Measurements from ENCODE around the gene GNG4. TPM values are rescaled to one million over a fixed set of nuclear protein-coding genes. Genes with fewer than 3 reads are reported as not detected.

Gene GNG4
- total and polyA plus RNA-seq, 2 donors (not counting 1 experiment from before 2014, with no cell fraction given), result 0.52 TPM; not detected in 1

DNA sequence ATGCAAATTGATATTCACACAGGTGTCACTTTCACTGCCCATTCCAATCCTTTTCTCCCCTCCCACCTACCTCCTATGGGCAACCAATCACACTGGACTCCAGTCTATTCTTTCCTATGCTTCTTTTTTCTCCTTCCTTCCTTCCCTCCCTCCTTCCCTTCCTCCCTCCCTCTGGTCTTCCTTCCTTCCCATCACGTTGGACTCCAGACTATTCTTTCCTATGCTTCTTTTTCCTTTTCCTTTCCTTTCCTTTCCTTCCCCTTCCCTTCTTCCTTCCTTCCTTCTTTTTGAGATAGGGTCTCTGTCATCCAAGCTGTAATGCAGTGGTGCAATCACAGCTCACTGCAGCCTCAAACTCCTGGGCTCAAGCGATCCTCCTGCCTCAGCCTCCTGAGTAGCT lies 64.6 kb downstream of the GNG4 start:
- POLR2A ChIA-PET, result no interaction called here
- Mint-ChIP-seq H3K9me3 (ENCODE audit: insufficient read depth) (peaks cover 11% of the 10 kb centered on the region), H3K27me3 (peaks cover 33% of the 10 kb centered on the region), H3K4me3 (no peak overlapping the region), H3K4me1 (no peaks in the 10 kb centered on the region), H3K27ac (no peak overlapping the region)
- CTCF ChIA-PET, result no interaction called here
- no peaks in the 10 kb centered on the region for H3K79me2 ChIP-seq (ENCODE audit: control insufficient read depth, insufficient read depth, low read length)
- no peaks in the 10 kb centered on the region for H4K20me1 ChIP-seq (ENCODE audit: control insufficient read depth, insufficient read depth, low read length, poor library complexity, severe bottlenecking)
- H3K27ac ChIP-seq (ENCODE audit: low read length in 2 of 2), result no peak overlapping the region
- ATAC-seq (ENCODE audit: low read depth) (no peak), DNase-seq (no peak)
- no peak overlapping the region for H3K9ac ChIP-seq (ENCODE audit: low read length)
- no peak overlapping the region for H3K4me3 ChIP-seq (ENCODE audit: control extremely low read depth in 1 of 5, extremely low read depth in 1 of 5, insufficient read depth in 1 of 5, low read depth in 2 of 5, low read length in 4 of 5)
- H2AFZ ChIP-seq (ENCODE audit: insufficient read depth, low read depth, low read length, poor library complexity, severe bottlenecking), result no peak overlapping the region
- TF ChIP-seq EZH2 (IDR thresholded peaks at IDR 0.05; ENCODE audit: borderline replicate concordance, insufficient read depth, low read depth, low read length, poor library complexity, severe bottlenecking) (no peak), CTCF (IDR thresholded peaks at IDR 0.05) (no peak)
- no peak overlapping the region for H3K4me2 ChIP-seq (replicated peaks; ENCODE audit: low read depth, low read length, poor library complexity, severe bottlenecking)
- peaks cover 0 to 2% (median 0%) of the 10 kb centered on the region in 4 experiments for H3K27me3 ChIP-seq (replicated peaks in 1 of 4; ENCODE audit: control extremely low read depth in 1 of 4, control insufficient read depth in 3 of 4, insufficient read depth in 4 of 4, low read length in 3 of 4)
- no peaks in the 10 kb centered on the region for H3K36me3 ChIP-seq (replicated peaks in 1 of 2; ENCODE audit: control extremely low read depth in 1 of 2, control insufficient read depth in 1 of 2, extremely low read depth in 1 of 2, insufficient read depth in 2 of 2, low read length in 1 of 2)
- 27% methylated on average over 1 of the region's 2 CpGs for WGBS (ENCODE audit: insufficient coverage)
- intact Hi-C loops (cut with micrococcal nuclease), result no loop called here
- no peaks in the 10 kb centered on the region for H3K4me1 ChIP-seq (ENCODE audit: control insufficient read depth in 2 of 2, insufficient read depth in 2 of 2, low read length in 2 of 2)
- peaks cover 0 to 37% (median 15%) of the 10 kb centered on the region in 3 donors for H3K9me3 ChIP-seq (ENCODE audit: control extremely low read depth in 1 of 3, control insufficient read depth in 2 of 3, insufficient read depth in 1 of 3, low read length in 2 of 3)

DNA sequence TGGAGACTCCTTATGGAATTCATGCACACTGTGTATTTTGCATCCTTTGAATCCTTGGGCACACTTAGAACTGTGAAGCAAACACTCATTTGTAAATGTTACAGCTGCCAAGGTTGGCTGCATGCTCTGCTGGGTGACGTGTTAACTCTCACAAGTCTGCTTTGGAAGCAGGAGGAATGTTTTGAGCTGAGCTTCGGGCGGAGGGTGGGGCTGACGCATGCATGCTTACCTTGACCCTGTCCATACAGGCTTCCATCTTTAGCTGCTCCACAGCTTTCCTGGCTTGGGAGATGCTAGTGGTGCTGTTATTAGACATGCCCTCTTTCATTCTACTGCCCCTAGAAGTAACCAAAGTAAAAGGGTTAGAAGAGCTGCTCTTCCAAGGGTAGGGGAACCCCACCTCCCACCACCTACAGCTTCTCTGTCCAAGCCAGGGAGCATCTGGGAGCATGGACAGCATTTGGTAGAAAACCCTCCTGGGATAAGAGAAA lies 66.0 kb downstream of the GNG4 start:
- POLR2A ChIA-PET, result no interaction called here
- Histone ChIP-seq H3K79me2 (ENCODE audit: control insufficient read depth, insufficient read depth, low read length) (no peaks in the 10 kb centered on the region), H3K4me2 (replicated peaks; ENCODE audit: low read depth, low read length, poor library complexity, severe bottlenecking) (no peak overlapping the region), H3K36me3 (replicated peaks in 1 of 2; ENCODE audit: control extremely low read depth in 1 of 2, control insufficient read depth in 1 of 2, extremely low read depth in 1 of 2, insufficient read depth in 2 of 2, low read length in 1 of 2) (no peaks in the 10 kb centered on the region), H2AFZ (ENCODE audit: insufficient read depth, low read depth, low read length, poor library complexity, severe bottlenecking) (no peak overlapping the region), H3K9ac (ENCODE audit: low read length) (no peak overlapping the region), H3K27me3 (replicated peaks in 1 of 4; ENCODE audit: control extremely low read depth in 1 of 4, control insufficient read depth in 3 of 4, insufficient read depth in 4 of 4, low read length in 3 of 4) (peaks cover 0 to 2% (median 0%) of the 10 kb centered on the region in 4 experiments), H3K4me1 (ENCODE audit: control insufficient read depth in 2 of 2, insufficient read depth in 2 of 2, low read length in 2 of 2) (no peaks in the 10 kb centered on the region), H3K9me3 (ENCODE audit: control extremely low read depth in 1 of 3, control insufficient read depth in 2 of 3, insufficient read depth in 1 of 3, low read length in 2 of 3) (peaks cover 1 to 23% (median 2%) of the 10 kb centered on the region in 3 donors), H3K27ac (ENCODE audit: low read length in 2 of 2) (no peak overlapping the region), H3K4me3 (ENCODE audit: control extremely low read depth in 1 of 5, extremely low read depth in 1 of 5, insufficient read depth in 1 of 5, low read depth in 2 of 5, low read length in 4 of 5) (no peak overlapping the region), H4K20me1 (ENCODE audit: control insufficient read depth, insufficient read depth, low read length, poor library complexity, severe bottlenecking) (no peaks in the 10 kb centered on the region)
- Mint-ChIP-seq H3K4me3 (no peak overlapping the region), H3K9me3 (ENCODE audit: insufficient read depth) (peaks cover 2% of the 10 kb centered on the region), H3K4me1 (no peaks in the 10 kb centered on the region), H3K27ac (no peak overlapping the region), H3K27me3 (peaks cover 34% of the 10 kb centered on the region)
- WGBS (ENCODE audit: insufficient coverage), result 89% methylated on average over 2 of the region's 4 CpGs
- intact Hi-C loops (cut with micrococcal nuclease), result no loop called here
- DNase-seq, result no peak
- ATAC-seq (ENCODE audit: low read depth), result no peak
- CTCF ChIA-PET, result no interaction called here
- TF ChIP-seq EZH2 (IDR thresholded peaks at IDR 0.05; ENCODE audit: borderline replicate concordance, insufficient read depth, low read depth, low read length, poor library complexity, severe bottlenecking) (no peak), CTCF (IDR thresholded peaks at IDR 0.05) (no peak)

Measured in B cell (primary cell).